Measurements from ENCODE around the gene SFT2D1.

Gene SFT2D1

DNA sequence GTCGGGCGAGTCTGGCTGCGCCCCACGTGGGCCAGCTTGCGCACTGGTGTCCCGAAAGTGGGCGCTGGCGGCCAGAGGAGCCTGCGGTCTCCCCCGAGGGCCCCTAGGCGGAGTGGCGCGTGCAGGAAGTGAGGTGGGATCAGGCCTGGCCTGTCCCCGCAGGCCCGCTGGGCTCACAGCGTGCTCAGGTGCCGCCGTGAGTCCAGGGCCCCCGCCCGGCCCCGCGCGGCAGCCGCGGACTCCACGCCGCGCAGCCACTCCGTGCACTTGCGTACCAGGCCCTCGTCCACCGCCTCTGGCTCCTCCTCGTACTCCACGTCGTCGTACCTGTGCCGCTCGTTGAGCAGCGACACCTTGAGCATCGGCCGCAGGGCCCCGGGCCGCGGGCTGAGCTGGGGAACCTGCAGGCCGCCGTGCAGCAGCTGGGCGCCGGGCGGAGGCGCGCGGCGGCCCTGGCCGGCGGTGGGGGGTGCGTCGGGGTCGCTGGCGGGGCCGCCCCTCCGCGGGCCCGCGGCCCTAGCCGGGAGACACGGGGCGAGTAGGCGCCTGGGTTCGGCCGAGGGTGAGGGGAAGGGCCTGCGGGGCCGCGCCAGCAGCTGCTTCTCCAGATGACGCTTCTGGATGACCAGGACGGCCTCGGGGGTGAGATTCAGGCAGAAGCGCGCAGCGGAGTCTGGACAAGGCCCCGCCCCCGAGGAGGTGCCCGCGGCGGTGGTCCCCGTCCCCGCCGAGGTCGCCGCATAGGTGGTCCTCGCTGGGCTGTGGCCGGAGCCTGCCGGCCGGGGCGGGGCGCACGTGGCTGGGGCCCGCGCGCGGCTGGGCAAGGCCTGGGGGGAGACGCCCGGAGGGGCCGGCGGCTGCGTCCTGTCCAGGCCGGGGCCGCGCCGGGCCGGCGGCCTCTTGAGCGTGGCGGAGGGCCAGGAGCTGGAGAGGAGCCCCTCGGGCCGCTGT lies 35.0 kb downstream of the SFT2D1 start:
- no peak for DNase-seq (ENCODE audit: low read depth in 1 of 2, low spot score in 1 of 2)

DNA sequence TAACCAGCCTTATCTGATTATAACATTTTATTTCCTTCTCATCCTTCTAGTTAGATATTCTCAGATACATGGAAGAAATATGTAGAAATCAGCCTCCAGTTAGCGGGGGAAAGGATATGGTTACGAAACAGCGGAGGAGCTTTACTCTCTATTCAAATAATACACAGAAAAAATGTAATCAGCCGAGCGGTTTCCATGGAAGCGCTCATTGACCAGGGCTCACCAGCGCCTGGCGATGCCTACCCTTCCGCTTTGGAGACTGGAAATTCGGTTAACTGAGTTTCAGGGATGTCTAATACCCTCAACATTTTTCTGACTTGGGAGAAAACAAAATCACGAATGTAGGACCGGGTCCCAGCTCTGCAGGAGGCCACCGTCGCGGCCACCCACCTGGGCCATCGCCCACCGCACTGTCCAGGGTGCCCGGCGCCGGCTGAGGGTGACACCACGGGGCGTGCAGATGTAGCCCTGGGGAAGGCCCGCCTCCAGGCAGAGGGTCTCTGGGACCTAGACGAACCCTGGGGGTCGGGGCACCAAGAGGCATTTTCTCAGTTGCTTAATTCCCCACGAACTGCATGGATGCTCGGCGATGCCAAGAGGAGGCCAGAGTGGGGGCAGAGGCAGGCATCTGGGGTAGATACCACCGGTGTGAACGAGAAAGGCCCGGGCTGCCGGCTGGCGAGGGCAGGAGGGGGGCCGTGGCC lies 35.8 kb downstream of the SFT2D1 start:
- no peak for DNase-seq (ENCODE audit: low read depth in 1 of 2, low spot score in 1 of 2)

DNA sequence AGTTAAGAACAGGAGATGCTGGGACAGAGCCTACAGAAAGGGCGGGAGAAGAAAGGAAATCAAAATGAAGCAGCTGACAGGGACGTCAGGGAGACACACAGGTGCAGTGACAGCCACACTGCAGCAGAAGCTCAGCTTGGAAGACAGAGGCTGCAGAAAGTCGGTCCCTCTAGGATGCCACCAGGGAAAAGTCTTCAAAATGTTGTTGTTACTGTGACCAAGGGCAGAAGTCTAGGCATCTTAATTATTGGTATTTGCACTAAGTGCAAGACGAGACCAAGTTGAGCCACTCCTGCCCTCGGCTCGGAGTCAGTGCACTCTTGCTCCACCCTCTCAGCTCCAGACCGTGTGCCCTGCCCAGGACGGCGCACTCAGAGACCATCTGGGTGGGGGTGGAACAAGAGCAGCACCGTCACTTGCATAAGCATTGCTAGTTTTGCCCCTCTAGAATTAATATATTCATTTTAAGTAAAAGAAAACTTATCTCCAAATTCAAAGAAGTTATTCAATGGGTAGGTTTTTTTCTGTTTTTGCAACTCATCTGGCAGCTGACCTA lies 36.7 kb downstream of the SFT2D1 start:
- no peak for DNase-seq (ENCODE audit: low read depth in 1 of 2, low spot score in 1 of 2)

DNA sequence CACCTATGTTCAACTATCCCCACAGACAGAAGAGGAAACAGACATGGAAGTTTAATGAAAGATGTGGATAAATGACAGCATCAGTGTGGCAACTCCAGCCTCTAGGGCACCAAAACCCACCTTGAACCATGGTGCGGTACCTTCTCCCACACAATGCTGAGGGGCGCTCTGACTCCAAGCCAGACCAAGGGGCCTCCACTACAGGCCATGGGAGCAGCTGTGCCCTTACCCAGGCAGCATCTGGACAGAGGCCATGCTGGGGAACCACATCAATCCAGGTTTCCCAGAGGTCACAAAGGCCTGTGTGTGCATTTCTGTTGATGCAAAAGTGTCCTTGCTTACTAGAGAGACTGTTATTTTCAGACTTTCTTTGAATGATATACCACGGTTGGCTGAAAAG lies 38.2 kb downstream of the SFT2D1 start:
- DNase-seq (ENCODE audit: low read depth in 1 of 2, low spot score in 1 of 2) = no peak

DNA sequence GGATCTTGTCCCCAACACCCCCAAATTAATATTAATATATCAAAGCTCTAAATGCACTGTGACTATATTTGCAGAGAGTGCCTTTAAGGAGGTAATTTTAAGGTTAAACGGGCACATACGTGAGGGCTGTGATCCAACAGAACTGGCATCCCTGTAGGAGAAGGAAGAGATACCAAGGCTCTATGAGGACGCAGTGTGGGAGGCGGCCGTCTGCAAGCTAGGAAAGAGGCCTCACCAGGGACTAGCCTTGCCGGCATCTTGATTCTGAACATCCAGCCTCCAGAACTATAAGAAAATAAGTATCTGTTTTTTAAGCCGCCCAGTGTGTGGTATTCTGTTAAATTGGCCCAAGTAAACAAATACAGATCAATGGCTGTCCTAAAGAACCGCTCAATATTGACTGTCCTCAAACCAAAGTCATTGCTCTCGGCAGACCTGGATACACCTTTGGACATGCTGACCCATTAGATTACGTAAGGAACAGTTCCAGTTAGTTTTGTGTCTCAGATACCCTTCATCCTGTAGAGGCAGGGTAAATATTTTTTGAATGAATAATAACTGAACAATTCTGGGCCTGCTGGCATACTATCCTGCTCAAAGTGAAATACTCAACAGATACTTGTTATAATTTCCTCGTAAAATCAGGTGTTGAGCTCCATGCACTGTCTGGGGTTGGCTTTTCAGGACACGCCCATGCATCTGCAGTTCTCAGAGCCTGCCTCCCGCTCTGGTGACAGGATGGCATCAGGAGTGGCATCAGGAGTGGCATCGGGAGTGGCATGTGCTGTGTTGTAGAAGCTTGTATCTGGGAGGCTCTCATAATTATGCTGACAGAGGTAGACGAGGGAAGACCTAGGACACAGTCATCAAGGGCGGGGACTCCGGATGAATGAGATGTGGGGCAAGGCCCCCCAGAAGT lies 40.5 kb downstream of the SFT2D1 start:
- no peak for DNase-seq (ENCODE audit: low read depth in 1 of 2, low spot score in 1 of 2)

DNA sequence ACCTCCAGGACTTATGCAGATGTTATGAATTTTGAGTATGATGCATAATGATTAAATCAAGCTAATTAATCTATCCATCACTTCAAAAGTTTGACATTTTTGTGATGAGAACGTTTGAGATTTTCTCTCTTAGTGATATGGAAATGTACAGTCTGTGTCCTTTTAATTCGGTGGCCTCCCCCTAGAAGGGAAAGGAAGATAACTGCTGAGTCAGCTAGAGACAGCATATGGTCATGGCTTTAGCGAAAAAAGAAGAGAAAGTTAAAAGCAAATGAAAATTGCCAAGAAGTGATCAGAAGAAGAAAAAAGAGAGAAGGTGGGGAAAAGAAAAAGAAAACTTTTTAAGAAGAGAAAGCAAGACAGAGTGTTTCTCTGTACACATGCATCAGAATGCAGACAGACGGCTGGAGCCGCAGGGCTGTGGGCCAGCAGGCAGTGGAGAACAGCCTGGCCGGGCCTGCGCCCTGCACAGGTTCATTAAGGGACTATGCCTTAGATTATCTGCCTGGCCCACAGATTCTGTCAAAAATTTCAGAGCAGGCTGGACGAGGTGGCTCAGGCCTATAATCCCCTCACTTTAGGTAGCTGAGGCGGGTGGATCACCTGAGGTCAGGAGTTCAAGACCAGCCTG lies 41.9 kb downstream of the SFT2D1 start:
- no peak for DNase-seq (ENCODE audit: low read depth in 1 of 2, low spot score in 1 of 2)

DNA sequence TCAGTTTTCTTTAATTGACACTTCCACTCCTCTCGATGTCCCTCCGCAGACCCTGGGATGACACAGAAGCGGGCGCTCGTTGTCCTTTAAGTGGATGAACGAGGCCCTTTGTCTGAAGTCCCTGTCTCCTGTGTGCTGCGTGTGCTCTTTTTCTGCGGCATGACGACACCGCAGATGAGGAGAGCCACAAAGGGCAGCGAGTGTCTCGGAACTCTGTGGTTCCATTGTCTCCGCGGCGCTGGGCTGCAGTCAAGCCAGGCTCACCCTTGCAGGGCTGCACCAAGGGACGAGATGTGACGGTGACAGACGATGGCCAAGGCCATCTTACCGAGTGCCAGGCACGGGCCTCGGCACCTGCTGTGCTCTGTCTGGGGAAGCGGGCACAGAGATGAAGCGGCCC lies 44.7 kb downstream of the SFT2D1 start:
- no peak for DNase-seq (ENCODE audit: low read depth in 1 of 2, low spot score in 1 of 2)

DNA sequence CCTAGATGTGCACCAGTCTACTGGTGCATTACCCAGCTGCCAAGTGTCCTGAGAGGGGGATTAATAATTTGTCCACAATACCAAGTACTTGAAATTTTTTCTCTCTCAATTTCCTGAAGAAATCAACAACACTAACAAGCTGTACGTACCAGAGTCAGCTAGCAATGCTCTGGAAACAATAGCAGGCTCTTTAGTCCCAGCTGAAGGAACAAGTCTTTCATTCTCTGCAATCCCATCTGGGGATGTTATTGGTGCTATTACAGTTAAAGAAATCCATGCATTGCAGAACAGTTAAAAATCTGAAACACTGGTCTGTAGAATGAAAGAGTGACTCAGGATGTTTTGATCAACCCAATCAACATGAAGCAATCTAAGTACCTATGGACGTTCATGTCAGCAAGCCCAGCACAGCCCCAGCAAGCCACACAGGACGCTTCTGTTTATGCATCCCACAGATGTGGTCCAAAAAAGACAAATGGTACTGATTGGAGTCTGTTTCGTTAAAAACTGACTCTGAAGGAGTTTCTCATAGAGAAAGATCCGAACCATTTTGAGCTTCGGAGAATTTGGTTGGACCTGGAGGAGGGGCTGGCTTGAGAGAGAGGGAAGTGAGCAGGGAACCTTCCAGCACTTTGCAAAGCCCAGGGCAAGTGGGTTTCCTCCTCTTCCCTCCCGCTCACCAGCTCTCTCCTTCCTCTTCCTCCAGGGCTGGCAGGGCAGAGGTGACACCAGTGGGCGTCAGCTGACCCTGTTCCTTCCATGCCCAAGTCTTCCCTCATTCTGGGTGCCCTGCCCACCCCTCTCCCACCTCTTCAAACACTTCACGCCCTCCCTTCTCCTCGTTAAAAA lies 46.1 kb downstream of the SFT2D1 start:
- DNase-seq (ENCODE audit: low read depth in 1 of 2, low spot score in 1 of 2) = no peak

DNA sequence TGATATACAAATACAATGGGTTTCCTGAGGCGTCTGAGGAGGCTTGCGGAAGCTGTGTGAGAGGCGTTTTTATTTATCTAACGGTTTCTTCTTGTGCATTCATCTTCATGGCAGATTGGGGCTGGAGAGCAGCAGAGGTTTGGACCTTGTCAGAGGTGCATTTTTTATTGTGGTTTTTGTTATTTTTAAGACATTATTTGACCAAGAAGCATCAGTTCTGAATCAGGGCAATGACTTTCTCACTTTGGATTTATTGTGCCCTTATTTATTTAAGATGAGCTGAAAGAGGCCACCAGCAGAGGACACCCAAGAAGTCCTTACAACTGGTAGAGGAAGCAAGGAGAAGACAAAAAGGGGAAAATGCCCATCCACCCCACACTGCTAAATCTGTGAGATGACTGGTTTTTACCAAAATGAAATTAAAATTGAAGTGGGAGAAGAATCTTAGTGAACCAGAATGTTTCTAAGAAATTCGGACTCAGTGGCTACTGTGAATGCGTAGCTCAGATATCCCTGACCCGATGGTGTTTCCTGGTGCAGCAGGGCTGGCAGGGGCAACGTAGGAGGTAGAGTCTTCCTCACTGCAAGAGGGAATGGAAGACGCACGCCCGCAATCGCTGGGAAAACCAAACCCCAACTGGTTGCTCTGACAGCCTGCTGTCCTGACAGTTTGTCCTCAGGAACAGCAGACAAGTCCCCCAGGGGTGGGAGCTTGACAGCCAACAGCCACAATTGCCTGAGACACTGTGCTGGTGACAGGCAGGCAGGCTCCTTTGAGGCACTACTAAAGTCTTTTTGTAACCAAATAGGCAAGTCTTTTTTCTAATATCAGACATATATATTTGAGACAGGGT lies 48.4 kb downstream of the SFT2D1 start:
- no peak for DNase-seq (ENCODE audit: low read depth in 1 of 2, low spot score in 1 of 2)

DNA sequence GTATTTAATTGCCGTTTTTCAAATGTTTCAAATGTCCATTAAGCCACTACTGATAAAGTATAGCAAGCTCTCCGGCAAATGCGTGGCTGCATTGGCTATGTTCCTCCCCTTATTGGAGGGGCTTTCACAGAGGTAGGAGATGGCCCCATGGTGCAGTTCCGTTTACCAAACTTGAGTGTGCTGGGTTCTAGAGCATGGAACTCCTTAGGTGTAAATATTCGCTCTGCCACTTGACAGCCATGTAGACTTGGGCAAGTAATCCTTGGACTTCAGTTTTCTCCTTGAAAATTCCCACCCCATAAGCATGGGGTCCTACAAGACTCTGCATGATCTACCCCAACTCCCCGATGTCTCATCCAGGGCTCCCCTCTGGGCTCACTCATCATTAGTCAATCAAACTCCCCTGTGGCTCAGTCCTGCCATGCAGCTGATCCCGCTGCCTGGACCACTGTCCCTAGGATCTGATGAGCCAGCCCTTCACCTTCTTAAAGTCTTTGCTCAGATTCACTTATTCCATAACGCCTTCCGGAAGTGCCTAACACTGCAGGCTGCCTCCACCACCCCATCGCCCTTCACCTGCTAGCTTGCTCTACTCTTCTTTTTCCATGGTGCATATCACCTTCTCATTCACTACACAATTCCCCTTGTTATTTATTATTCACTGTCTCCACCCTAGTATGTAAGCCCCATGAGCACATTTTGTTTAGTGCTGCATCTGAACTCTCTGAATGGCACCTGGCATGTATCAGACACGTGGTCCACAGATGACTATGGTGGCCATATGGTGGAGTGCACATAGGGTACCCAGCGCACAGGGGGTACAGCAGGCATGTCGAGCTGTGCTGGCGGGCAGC lies 52.9 kb downstream of the SFT2D1 start:
- no peak for DNase-seq (ENCODE audit: low read depth in 1 of 2, low spot score in 1 of 2)

DNA sequence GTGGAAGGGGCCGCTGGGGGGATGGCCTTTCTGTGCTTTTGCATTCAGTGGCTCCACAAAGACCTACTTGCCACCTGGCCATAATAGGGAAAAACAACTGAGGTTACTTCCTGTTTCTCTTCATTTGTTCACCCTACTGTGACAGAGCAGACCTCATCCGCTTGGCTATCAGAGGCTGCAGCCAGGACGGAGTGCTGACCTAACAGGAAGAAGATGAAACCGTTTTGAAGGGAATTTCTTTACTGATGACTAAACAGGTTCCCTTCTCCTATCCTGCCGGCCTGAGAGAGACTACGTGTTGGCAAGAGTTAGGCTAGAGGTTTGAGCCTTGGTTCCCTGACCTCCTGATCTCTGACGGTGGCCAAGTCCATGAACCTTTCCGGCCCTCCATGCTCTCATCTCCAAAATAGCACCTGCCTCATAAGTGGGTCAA lies 55.5 kb downstream of the SFT2D1 start:
- no peak for DNase-seq (ENCODE audit: low read depth in 1 of 2, low spot score in 1 of 2)

DNA sequence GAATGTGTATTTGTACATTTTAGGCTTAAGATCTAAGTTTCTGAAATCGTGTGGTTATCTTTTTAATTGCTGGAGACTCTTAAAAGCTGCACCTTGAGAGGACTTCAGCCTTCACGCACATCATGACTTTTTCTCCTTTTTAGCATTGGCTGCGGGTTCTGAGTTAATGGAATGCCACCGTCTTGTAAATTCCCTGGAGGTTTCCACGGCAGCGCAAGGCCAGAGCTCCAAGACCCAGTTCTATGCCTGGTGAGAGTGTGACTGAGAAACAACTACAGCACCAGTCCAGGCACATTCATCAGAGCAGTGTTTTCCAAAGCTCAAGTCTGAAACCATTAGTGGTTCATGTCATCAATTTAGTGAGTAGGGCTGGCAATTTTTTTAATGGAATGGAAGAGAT lies 57.1 kb downstream of the SFT2D1 start:
- no peak for DNase-seq (ENCODE audit: low read depth in 1 of 2, low spot score in 1 of 2)

DNA sequence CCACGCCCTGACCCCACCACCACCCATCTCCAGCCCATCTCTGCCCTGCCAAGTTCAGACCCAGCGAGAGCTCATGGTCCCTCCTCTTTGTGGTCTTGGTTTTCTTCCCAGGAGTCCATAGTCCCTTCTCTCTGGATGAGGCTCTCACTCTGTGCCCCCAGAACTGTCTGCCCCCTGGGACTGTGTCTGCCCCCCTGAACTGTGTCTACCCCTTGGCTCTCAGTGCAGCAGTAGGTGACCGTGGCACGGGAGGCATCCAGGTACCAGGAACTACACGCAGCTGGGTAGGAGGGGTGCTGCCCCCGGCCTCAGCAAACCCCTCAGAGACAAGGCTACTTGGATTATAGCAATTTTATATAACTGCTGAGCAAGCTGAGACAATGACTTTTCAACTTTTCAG lies 57.7 kb downstream of the SFT2D1 start:
- no peak for DNase-seq (ENCODE audit: low read depth in 1 of 2, low spot score in 1 of 2)

DNA sequence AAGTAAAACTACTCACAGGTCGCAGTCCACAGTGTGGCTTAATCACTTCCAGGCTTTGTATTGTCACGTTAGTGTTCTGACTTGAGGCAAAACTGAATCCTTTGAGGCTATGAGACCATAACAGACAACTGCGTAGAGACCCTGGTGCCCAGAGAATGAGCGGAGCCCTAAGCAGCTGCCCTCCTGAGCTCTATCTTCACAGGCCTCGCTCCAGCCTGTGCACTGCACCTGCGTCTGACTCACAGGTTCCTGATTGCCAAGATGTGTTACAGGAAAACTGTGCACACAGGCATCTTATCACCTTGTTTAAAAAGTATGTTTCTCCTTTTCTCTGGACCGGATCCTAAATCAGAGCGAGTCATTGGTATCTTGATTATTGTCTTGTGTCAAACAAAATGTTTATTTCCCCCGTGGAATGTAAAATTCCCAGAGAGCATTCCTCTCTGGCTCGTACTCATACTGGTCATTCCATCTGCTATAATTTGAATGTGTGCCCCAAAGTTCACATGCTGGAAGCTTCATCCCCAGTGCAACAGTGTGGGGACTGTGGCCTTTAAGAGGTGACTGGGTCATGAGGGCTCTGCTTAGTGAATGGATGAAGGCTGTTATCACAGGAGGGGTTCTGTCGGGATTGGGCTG lies 59.8 kb downstream of the SFT2D1 start:
- no peak for DNase-seq (ENCODE audit: low read depth in 1 of 2, low spot score in 1 of 2)

DNA sequence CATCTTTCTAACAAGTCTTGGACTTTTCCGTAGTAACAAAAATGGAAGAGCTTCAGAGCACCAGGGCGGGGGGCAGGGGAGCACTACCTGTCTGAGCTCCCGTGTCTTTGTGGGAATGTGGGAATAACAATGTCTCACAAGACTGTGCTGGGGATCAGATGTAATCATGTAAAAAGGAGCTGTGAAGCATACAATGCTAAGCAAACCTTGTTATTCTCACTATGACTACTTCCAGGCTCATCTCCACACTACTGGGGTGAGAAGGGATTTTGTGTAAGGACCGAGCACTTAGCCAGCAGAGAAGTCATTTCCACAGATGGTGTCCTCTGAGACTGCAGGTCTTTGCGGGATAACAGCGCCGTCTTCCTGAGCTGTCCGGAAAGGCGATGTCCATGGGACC lies 61.2 kb downstream of the SFT2D1 start:
- DNase-seq (ENCODE audit: low read depth in 1 of 2, low spot score in 1 of 2) = no peak

DNA sequence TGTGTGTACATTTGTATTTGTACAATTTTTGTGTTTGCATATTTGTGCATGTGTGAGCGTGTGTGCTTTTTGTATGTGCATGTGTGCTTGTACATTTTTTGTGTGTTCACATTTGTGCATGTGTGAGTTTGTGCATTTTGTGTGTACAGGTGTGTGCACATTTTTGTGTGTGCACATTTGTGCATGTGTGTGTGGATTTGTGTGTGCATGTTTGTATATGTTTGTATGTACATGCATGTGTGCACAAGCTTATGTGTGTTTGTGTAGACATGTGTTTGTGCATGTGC lies 63.0 kb downstream of the SFT2D1 start:
- no peak for DNase-seq (ENCODE audit: low read depth in 1 of 2, low spot score in 1 of 2)

DNA sequence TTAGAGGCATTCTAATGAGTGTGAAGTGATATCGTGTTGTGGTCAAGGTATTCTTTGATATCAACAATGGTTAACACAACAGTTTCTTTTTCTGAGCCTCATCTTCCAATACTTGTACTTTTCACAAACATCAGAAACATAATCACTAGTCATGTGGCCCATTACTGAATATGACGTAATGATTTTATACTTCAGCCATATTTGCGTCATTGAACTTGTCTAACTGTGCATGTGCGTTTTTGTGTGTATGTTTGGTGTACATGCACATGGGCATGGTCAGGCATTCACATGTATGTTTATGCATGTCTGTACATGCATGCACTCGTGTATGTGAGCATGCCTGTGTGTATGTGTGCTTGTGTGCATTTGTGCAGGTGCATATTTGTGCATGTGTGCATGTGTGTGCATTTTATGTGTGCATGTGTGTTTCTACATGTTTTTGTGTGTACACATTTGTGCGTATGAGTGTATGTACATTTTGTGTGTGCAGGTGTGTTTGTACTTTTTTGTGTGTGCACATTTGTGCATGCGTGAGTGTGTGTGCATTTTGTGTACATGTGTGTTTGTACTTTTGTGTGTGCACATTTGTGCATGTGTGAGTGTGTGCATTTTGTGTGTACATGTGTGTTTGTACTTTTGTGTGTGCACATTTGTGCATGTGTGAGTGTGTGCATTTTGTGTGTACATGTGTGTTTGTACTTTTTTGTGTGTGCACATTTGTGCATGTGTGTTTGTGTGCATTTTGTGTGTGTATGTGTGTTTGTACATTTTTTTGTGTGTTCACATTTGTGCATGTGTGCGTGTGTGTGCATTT lies 63.6 kb downstream of the SFT2D1 start:
- no peak for DNase-seq (ENCODE audit: low read depth in 1 of 2, low spot score in 1 of 2)
